Superior temporal gyrus (tissue), 1 donor: ENCODE data around the gene TRIM26.

Experiments used
- DNase-seq: peaks from one replicate; pipeline ENCODE4 v3.0.0-alpha.2; 2016; ENCODE audit errors: extremely low spot score

The TRIM26 gene

DNA sequence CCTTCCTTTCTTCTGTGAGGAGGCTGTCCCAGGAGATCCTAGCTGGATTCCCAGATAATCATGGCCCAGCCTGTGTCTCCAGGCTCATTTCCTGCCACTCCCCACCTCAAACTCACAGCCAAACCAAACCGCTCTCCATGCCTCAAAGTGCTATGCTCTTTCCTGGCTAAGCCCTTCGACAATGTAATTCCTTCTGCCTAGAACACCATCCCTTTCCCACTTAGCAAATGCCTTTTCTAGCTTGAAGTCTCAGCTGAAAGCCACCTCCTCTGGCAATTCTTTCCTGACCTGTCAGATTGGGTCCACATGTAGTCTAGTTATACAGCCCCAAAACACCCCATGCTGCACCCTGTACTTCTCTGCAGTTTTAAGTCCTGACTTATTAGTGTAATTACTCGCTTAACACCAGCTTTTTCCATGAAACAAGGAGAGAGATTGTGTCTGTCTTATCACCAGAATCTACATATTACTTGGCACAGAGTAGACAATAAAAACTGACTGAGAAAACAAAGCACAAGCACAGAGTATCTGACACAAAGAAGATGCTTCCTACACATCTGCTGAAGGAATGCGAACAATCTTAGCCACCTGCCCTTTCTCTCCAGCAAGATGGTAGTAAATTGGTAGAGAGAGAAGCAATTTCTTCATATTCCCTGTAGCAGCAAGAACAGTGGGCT is 5.4 kb downstream of the TRIM26 start:
- DNase-seq = no peak

DNA sequence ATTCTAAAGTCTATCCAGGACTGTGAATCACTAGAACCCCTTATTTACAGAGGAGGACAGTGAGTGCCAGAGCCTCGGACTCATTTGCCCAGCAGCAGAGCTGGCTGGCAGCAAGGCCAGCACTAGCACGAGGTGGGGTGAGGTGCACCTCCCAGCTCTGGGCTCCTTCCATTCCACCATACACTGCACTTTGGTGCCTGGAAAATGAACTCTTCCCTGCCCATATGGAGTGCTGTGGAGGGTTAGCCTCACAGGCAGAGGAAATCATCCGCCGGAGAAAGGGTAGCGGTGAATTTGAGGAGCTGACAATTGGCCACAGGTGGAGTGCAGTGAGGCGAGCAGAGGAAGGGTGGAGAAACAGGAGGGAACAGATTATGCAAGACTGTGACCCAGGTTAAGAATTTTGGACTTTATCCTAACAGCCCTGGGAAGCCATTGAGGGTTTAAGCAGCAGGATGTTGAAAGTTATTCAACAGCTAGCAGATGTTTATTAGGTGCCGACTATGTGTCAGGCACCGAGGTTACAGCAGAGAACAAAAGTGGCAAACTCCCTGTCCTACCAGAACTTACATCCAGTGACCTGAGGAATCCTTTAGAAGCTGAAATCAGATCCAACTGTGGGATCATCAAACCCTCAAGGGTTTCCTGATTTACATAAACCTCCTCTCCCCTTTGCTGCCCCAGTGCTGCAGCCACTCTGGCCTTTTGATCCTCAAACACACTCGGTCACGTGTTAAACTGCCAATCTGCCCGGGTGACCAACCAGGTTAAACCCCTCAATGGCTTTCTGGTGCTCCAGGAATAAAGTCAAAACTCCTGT is 6.2 kb downstream of the TRIM26 start:
- DNase-seq = no peak

DNA sequence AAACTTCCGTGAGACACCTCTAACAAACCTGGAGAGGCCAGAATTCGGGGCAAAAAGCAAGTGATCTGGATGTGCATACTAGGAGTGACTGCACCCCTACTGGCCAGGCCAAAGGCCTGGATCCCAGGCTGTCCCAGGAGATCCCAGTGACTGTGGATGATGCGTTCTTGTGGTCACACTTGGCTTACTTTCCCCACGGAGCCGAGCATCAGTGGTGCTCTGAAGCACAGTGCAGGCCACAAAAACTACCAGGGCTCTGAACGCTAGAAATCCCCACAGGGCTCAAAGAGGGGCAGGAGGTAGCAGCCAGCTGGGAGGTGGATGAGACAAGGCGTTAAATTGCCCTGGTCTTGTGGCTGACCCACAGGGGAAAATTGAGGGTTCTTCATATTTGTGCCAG is 7.1 kb downstream of the TRIM26 start:
- DNase-seq = no peak

DNA sequence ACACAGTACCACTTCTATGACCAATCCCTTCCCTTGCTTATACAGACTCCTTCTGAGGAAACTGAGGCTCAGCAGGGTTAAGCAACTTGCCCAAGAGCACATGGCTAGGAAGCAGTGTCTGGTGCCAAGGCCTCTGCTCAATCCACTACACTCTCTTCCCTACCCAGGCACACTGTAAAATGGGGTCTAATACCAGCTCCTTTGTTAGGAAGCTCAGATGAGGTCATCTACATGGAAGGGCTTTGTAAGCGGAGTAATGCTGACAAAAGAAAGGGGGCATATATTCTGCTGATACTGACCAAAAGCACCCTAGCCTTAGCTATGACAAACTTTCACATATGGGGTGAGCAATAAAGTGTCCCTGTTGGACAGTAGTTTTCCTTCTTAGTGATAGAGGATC is 9.1 kb downstream of the TRIM26 start:
- DNase-seq = no peak

DNA sequence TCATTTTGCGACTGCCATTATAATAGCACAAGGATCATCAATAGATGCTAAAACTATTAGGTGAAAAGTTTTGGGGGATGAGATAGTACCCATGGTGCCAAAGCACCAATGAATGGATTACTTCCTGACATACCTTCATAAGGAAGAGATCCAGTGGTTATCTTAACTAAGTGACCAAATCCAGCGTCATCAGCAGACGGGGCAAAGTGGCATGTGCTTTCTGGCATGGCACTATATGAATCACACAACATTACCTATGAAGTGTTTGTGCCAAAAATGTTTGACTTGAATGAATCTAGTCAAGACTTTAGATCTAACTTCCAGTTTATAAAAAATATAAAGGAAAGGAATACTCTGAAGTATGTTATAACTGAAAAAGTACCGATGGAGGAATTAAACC is 10.8 kb downstream of the TRIM26 start:
- no peak for DNase-seq

DNA sequence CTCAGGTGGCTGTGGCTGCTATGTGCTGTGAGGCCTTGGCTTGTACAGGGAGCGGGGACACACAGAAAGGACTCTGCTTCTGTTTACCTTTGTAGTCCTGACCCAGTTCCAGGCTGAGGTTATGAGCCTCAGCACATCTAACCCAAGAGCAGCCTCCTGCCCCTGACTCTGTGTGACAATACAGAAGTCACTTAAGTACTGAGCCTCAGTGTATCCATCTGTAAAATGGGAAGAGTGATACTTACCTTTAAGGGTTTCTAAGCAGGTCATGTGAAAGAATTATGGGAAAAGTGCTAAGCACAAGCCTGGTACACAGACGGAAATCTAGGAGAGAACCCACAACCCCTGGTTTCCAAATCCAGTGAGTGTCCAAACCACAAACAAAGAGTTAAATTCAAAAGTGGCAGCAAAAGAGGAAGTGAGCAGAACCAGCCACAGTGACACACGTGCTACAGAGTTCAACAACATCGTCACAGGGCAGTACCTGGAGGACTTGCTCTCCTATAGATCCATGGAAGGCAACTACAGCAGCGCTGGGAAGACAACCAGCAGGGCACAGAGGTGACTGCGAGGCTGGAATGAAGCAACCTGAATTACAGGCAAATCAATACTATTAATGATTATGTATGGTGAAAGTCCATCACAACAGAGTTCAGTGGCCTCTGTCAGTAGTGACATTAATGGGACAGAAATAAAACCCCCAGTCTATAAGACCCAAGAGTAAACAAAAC is 12.5 kb downstream of the TRIM26 start:
- DNase-seq = no peak

DNA sequence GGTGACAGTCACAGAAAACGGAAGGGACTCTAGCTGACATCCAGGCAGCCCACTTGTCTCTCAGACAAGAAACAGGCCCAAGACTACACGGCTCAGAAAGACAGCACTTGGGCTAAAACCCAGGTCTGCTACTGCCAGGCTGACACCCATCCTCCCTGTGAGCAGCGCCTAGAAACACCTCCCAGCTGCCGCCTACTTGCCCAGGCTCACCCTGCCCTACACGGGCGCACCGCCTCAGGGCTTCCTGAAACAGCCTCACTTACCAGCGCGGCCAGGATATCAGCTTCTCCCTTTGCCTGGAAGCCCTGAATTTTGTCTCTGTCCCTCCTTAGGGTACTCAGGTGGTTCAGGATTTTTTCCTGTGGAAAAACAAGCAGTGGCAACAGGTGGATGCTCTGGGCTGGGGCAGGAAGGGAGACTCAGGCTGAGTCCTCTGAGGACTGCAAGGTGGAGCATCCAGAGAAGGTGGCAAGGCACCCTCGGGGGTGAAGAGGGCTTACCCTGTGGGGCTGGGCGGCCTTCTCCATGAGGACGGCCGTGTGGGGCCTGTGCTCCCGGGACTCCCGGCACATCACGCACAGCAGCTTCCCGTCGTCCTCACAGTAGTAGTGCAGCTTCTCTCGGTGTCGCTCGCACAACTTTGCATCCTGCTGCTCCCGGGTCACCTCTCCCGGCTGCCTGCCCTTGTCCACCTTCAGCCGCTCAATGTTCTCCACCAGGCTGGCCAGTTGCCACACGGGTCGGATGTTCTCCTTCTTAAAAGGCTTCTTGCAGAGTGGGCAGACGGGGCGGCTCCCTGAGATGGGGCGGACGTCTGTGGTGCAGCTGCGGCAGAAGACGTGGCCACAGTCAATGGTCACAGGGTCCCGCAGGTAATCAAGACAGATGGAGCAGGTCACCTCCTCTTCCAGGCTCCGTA is 14.8 kb downstream of the TRIM26 start:
- DNase-seq = no peak

DNA sequence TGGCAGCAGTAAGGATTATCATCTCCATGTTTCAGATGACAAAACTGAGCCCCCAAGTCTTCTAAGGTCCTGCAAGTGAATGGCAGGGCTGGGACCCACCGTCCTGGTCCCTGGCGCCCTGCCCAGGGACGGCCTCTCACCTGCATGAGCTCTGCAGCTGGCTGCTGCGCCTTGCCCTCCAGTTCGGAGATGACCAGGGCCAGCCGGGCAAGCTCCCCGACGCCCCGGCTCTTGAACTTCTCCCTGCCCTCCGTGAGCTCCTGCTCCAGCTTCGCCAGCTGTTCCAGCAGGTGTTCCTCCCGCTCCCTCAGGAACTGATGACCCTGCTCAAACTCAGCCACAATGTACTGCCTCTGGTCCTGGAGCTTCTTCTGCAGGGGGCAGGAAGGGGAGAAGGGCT is 16.8 kb downstream of the TRIM26 start:
- no peak for DNase-seq

DNA sequence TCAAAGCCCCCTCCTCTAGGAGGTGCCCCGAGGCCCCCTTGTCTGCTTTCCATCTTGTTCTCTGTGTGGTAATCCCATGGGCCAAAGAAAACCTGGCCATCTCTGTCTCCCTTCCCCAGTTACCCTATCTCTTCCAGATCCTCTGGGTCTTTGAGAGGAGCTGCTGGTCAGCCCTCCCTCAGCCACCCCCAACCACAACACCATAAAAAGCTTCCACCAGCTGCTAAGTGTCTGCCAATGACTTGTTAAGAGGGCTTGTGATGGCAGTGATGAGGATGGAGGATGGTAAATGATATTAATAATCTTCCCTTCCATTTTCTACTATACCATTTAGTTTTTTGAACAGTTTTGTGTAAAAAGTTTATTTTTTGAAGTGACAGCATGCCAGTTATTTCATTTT is 17.3 kb downstream of the TRIM26 start:
- no peak for DNase-seq

DNA sequence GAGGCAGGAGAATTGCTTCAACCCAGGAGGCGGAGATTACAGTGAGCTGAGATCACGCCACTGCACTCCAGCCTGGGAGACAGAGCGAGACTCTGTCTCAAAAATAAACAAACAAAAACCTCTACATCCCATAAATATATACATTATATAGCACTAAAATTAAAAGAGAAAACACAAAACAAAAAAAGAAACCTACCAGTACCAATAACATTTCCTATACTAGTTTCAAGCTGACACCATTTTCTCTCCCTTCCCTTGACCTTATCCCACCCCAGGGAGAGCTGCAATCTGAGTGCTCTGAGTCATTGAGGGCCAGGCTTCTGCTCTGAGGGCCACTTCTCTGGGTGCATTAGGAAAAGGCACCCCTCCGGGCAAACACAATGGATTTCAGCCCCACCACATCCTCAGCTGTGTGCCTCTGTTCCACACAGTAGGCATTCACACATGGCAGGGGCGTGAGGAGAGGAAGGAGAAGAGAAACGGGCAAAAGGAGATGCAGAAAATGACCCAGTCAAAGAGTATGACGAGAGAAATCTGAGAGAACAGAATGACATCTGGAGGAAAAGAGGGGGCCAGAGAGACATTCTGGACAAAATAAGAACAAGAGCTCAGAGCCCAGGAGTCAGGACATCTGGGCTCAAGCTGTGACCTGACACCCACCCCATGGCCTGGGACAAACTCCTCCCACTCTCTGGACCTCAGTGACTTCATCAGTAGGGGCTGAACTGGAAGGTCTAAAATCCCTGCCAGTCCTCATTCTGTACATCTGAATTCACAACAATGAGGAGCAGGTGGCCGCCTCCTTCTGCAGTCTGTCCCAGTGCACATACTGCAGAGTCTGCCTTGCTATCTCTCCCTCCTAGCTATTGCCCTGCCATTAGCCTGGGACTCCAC is 18.2 kb downstream of the TRIM26 start:
- DNase-seq = no peak

DNA sequence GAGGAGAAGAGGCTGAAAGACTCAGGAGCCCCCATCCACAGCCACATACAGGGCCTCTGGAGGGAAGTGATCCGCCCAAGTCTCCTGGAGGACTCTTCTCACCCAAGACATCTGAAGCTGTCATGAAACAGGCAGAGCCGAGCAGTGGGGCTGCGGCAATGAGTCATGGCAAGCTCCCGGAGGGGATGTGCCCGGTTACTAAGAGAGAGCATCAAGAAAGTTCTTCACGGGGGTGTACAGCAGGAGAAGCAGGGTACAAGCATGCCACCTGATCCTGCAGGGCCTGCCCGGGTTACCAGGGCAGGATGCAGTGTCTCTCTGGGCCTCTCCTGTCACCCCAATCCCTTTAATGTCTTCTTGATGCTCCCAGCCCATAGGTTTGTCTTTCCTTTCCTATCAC is 21.1 kb downstream of the TRIM26 start:
- DNase-seq = no peak

DNA sequence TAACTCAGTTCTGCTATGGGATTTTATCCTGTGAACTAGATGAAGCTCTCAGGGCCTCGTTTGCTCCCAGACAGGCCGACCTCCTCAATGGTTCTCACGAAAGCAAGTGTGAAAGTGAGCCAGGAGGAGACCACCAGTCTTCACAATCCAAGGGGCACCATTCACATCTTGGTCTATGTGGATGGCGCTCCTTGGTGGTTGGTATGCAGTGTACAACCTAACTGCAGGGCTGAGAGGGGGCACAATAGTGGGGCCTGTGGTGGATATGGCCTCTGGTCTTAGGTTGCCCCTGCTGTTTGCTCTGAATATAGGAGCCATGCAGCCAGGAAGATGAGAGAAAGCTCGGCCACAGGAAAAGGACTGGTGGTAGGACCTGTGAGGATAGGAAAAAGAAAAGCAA is 24.7 kb downstream of the TRIM26 start:
- DNase-seq = no peak

DNA sequence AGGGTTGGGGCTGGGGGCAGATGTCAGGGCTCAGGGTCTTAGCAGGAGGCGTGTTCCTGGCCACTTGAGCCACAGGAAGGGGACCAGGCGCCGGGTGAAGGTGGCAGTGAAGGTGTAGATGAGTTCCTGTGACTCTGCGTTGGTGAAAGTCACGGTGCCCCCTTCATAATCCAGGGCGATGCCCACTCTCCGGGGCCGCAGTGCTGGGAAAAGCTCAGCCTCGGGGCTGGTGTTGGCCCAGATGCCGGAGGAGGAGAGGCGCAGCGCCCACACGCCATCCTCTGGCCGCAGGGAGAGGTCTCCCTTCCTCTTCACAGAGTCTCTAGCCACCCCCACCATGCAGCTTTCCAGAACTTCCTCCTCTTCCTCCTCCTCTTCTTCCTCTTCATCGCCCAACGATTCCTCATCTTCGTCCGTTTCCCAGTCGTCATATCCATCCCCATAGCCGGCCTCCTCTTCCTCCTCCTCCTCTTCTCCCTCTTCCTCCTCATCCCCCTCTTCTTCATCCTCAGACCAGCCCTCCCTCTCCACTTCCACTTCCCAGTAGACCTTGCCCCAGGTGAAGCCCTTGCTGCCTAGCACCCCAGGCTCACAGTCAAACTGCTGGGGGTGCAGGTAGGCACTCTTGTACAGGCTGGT is 27.2 kb downstream of the TRIM26 start:
- DNase-seq = no peak

DNA sequence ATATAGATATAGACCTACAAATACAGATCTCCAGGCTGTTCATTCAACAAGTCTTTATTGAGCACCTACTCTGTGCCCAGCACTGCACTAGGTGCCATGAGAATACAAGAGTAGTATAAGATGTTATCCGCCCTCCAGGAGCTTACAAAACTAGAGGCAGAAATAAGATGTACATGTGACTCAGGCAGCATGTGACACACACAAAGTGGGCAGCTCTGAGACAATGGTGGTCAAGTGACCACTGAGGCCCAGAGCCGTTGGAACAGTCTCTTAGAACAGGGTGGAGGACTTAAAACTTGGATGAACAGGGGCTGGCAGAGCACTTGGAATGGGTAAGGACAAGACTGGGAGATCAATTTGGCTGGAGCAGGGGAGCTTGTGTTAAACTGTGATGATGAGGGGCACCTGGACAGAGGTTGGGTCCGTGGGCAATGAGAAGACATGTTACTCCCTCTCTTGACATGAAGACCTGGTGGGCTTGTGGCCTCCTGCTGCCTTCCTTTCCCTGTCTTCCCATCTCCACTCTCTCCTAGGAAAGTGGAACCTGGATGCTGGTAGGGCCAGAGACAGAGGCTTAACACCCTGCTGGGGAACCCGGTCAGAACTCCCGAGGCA is 28.7 kb downstream of the TRIM26 start:
- no peak for DNase-seq

DNA sequence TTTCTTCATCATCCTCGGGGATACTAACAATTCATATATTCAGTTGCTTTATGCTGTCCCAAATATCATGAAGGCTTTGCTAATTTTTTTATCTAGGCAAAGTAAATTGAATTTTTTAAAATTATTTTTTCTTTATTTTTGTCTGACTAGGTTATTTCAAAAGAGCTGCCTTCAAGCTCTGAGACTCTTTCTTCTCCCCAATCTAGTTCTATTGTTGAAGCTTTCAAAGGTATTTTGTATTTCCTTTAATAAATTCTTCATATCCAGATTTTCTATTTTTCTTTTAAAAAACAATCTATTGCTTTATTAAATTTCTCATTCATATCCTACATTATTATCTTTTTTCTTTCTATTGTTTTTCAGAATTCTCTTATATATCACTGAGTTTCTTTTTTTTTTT is 33.1 kb downstream of the TRIM26 start:
- DNase-seq = no peak

DNA sequence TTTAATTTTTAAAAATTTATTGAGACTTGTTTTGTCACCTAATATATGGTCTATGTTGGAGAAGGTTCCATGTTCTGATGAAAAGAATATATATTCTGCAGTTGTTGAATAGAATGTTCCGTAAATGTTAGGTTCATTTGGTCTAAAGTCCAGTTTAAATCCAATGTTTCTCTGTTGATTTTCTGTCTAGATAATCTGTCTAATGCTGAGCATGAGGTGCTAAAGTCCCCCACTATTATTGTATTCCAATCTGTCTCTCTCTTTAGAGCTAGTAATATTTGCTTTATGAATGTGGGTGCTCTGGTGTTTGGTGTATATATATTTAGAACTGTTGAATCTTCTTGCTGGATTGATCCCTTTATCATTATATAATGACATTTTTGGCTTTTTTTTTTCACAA is 34.4 kb downstream of the TRIM26 start:
- DNase-seq = no peak

DNA sequence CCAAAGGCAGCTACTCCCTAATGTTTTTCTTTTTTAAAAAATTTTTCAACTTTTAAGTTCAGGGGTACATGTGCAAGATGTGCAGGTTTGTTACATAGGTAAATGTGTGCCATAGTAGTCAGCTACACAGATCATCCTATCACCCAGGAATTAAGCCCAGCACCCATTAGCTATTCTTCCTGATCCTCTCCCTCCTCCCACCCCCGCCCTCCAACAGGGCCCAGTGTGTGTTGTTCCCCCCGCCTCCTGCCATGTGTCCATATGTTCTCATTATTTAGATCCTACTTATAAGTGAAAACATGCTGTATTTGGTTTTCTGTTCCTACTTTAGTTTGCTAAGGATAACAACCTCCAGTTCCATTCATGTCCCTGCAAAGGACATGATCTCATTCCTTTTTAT is 37.4 kb downstream of the TRIM26 start:
- DNase-seq = no peak

DNA sequence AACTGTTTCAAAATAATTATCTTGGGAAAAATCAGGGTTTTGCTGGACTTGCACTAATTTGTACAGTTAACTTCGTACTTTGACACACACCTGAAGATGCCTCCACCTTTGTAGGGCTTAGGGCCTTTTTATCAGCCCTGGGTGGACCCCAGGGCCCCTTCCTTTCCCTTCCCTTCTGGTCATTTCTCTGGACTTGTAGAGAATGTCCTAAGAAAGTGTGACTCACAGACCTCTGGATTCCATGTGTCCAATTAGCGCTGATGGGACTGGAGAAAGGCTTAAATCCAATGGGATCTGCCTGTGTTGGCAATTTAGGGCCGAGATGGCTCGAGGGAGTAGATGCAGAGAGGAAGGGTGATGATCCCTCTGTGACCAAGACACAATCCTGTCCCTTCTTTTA is 40.5 kb downstream of the TRIM26 start:
- DNase-seq = no peak

DNA sequence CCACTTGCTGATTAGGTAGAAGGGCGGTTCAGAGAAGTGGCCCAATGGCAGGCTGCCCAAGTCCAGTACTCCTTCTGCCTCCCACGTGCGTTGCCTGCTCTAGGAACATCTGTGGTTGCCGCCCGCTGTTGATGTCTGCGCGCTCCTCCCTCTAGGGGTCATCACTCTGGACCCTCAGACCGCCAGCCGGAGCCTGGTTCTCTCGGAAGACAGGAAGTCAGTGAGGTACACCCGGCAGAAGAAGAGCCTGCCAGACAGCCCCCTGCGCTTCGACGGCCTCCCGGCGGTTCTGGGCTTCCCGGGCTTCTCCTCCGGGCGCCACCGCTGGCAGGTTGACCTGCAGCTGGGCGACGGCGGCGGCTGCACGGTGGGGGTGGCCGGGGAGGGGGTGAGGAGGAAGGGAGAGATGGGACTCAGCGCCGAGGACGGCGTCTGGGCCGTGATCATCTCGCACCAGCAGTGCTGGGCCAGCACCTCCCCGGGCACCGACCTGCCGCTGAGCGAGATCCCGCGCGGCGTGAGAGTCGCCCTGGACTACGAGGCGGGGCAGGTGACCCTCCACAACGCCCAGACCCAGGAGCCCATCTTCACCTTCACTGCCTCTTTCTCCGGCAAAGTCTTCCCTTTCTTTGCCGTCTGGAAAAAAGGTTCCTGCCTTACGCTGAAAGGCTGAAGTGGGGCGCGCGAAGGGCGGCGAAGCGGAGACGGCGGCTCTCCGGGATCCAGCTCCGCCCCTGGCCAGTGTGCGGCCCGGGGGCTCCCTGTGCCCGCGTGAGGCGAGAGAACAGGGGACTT is 41.3 kb downstream of the TRIM26 start:
- DNase-seq = no peak
